Measurements from ENCODE around the gene RPS29. TPM values are rescaled to one million over a fixed set of nuclear protein-coding genes. Genes with fewer than 3 reads are reported as not detected.
A peak's percentile ranks its signal among the peaks of the same experiment; 100 is the strongest.

The RPS29 gene
- total RNA-seq (over 10,000 TPM in 2 of 7 donors, 1,000 to 10,000 TPM in 5; 1,810 to 35,664 (median 2,389) TPM), polyA plus RNA-seq (1,000 to 10,000 TPM; 2,089 to 4,585 TPM)
- long read RNA-seq, donor 1, full-length matches to known transcripts: 121 of 127 reads
- long read RNA-seq, donor 1, partial matches to known transcripts: 0 of 127 reads
- long read RNA-seq, donor 1, other reads (novel, unspliced or antisense): 6 of 127 reads
- long read RNA-seq, donor 2, full-length matches to known transcripts: 1,436 of 1,488 reads
- long read RNA-seq, donor 2, partial matches to known transcripts: 21 of 1,488 reads
- long read RNA-seq, donor 2, other reads (novel, unspliced or antisense): 31 of 1,488 reads
- long read RNA-seq, donor 3, full-length matches to known transcripts: 644 of 649 reads
- long read RNA-seq, donor 3, partial matches to known transcripts: 0 of 649 reads
- long read RNA-seq, donor 3, other reads (novel, unspliced or antisense): 5 of 649 reads

DNA sequence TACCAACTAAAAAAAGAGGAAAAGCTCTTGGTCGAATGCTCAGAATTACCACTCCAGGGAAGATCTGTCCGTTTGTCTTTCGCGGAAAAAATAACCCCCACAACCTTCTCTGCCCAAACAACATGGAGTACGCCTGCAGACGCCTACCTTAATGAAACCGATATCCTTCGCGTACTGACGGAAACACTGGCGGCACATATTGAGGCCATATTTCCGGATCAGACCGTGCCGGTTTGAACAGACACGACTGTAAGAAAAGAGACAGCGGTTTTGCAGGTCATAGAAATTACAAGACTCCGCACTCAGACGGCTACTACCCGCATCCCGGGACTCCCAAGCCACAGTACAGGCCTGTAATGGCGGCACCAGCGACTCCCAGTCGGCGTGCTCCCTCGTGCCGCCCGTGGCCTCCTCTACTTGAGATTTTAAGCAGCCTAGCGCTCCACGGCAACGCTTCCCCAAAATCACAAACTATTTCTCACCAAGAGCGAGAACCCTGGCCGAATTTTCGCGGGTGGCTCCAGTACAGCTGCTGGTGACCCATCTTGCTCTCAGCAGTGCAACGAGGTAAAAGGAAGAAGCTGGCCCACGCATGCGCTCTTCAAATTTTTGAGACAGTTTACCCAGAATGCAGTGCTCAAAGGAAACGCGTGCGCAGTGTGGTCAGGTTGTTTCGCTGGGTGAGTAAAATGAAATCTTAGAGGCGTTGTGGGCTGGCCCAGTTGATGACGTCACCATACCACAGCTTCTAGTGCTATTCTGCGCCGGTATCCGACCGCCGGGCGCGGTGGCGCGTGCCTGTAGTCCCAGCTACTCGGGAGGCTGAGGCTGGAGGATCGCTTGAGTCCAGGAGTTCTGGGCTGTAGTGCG, at the start of gene RPS29:
TSS of gene RPS29 (minus strand) at position 578 of the 870 bp plus-strand sequence. CDS start at position 544, 34 bp downstream.
- Histone ChIP-seq H3K27me3 (no peaks in the 10 kb centered on the region), H3K27ac (peak within 1 kb of the TSS; percentile 71 to 73), H3K4me3 (peak within 1 kb of the TSS; percentile 98), H3K36me3 (no peaks in the 10 kb centered on the region), H3K9me3 (no peaks in the 10 kb centered on the region), H3K4me1 (ENCODE audit: insufficient read depth) (peaks cover 6% of the 10 kb centered on the region)
- TF ChIP-seq POLR2A (IDR thresholded peaks at IDR 0.05) (peak; percentile 67), EP300 (IDR thresholded peaks at IDR 0.05) (no peak)
- TF ChIP-seq, protein P1, sequence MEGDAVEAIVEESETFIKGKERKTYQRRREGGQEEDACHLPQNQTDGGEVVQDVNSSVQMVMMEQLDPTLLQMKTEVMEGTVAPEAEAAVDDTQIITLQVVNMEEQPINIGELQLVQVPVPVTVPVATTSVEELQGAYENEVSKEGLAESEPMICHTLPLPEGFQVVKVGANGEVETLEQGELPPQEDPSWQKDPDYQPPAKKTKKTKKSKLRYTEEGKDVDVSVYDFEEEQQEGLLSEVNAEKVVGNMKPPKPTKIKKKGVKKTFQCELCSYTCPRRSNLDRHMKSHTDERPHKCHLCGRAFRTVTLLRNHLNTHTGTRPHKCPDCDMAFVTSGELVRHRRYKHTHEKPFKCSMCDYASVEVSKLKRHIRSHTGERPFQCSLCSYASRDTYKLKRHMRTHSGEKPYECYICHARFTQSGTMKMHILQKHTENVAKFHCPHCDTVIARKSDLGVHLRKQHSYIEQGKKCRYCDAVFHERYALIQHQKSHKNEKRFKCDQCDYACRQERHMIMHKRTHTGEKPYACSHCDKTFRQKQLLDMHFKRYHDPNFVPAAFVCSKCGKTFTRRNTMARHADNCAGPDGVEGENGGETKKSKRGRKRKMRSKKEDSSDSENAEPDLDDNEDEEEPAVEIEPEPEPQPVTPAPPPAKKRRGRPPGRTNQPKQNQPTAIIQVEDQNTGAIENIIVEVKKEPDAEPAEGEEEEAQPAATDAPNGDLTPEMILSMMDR (IDR thresholded peaks at IDR 0.05): no peak
- DNase-seq: peak; percentile 97 to 98 (median 98)
- intact Hi-C loops (cut with DNase I): no loop called here
- 0 to 1% (median 0%) methylated on average over 52 to 55 of the region's 55 CpGs for WGBS, 3 donors

DNA sequence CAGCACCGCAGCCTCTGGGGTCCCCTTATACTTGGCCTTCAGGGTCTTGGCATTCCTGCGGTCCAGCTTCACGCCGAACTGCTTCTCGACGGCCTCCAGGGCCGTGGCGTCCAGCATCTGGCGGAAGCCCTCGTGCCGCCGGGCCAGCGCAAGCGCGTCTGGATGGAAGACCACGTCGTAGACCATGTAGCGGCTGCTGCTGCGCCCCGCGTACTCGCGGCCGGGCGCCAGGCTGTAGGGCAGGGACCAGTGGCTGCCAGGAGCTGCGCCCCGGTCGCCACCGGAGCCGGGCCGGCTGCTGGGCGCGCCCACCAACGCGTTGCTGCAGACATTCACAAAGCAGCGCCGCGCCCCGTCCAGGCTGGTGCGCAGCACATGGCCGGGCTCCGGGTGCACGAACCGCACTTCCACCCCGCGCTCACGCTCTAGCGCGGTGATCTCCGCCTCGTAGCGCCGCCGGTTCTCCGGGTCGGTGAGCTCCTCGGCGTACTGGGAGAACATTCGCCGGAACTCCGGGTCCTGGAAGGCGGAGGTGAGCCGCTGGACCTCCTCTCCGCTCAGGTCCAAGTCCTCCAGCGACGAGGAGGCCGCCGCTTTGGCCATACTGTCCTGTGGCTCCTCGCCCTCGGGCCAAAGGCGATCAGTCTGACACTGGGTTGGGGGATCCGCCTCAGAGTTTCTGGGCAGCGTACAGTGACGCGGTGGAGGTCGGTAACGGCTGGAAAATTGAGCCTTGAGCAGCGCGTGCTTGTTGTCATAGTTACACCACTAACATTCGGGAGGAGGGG, 48.6 kb upstream of the RPS29 start, which contains the start of gene DNAAF2:
TSS of gene DNAAF2 (minus strand) at position 698 of the 788 bp plus-strand sequence. CDS start at position 603, 95 bp downstream.
- H3K9me3 ChIP-seq: no peaks in the 10 kb centered on the region
- intact Hi-C loops (cut with DNase I): loop anchor here in 3 of 4 donors (1.0 to 10.0 kb wide), 4 partner anchors 130 to 220 kb away; partner anchors contain the start of genes KLHDC2 (in 1 of the 3) and NEMF (in 1 of the 3)
- peak within 1 kb of the TSS; percentile 83 to 92 for H3K27ac ChIP-seq
- TF ChIP-seq EP300 (IDR thresholded peaks at IDR 0.05): no peak
- TF ChIP-seq, protein P1 (IDR thresholded peaks at IDR 0.05): no peak
- H3K36me3 ChIP-seq: no peaks in the 10 kb centered on the region
- 0 to 1% (median 0%) methylated on average over 72 to 80 of the region's 80 CpGs for WGBS, 3 donors
- peaks cover 1% of the 10 kb centered on the region for H3K4me1 ChIP-seq (ENCODE audit: insufficient read depth)
- H3K27me3 ChIP-seq: no peaks in the 10 kb centered on the region
- peak; percentile 69 to 78 (median 72) for DNase-seq
- H3K4me3 ChIP-seq: peak within 1 kb of the TSS; percentile 90

DNA sequence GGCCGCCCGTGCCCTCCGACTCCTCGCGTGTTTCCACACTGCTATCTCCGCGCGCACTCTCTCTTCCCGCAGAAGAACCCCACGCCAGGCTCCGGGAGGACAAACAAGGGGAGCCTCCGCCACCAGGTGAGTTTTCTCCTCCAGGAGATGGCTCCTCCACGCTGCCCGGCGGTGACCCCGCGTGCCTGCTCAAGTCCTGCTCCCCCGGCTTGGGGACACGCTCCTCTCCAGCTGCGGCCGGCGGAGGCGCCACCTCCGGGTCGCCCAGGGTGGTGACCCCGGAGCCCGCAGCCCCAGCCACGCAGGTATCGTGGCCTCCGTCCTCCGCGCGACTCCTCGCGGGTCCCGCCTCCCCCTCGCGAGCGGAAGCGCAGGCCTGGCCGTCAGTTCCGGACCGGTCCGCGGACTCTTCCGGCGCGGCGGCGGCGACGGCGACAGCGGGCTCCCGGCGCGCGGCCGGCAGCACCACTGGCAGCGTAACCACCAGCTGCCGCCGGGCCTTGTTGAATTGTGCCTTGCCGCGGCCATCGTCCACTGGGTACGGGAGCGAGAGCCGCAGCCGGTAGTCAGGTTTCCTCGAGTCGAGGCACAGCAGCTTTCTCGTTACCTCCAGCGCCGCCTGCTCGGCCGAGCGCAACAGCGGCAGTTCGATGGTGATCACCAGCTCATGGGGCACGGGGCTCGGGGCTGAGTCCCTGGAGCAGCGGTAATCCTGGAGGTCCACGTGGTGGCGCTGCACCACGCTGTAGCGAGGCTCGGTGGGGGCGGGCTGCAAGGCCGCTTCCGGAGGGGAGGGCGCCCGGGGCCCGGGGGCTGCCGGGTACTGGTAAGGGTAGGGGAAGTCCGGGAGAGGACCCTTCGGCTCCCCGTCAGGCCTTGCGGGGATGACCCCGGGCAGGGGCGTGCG, 47.7 kb upstream of the RPS29 start:
- Histone ChIP-seq H3K36me3 (no peaks in the 10 kb centered on the region), H3K4me1 (ENCODE audit: insufficient read depth) (peaks cover 1% of the 10 kb centered on the region), H3K27me3 (no peaks in the 10 kb centered on the region), H3K27ac (peak overlapping the region; percentile 83 to 92), H3K4me3 (peak overlapping the region; percentile 90), H3K9me3 (no peaks in the 10 kb centered on the region)
- TF ChIP-seq POLR2A (IDR thresholded peaks at IDR 0.05): peak; percentile 75
- TF ChIP-seq, protein P1 (IDR thresholded peaks at IDR 0.05): peak; percentile 29 to 84 (median 78)
- TF ChIP-seq EP300 (IDR thresholded peaks at IDR 0.05): no peak
- WGBS, 3 donors: 0 to 1% (median 0%) methylated on average over 34 to 101 of the region's 101 CpGs
- DNase-seq: peak; percentile 91 to 94 (median 92)
- intact Hi-C loops (cut with DNase I): loop anchor here (1.0 to 10.0 kb wide), 5 partner anchors 59 to 221 kb away; partner anchors contain the start of genes KLHDC1 (in 1 of the 4), KLHDC2 (in 1 of the 4) and NEMF (in 1 of the 4)

Measured in ovary (tissue), 10 donors.